HPDE6-E6E7 (cell line): ENCODE data around the gene TCFL5.

ENCODE experiments used
- DNase-seq: peaks from one replicate; pipeline ENCODE4 v3.0.0; 2011; ENCODE audit warnings: missing footprints; ENCODE audit errors: extremely low spot score

Gene TCFL5

GRCh38 chr20:62812907-62813200, 48.8 kb downstream of the TCFL5 start:
- no peak for DNase-seq

GRCh38 chr20:62812181-62812906, 49.3 kb downstream of the TCFL5 start:
- no peak for DNase-seq

GRCh38 chr20:62811720-62812119, 49.9 kb downstream of the TCFL5 start:
- no peak for DNase-seq

GRCh38 chr20:62811320-62811719, 50.3 kb downstream of the TCFL5 start:
- no peak for DNase-seq

GRCh38 chr20:62809530-62810428, 51.8 kb downstream of the TCFL5 start:
- DNase-seq: no peak

- DNase-seq: no peak
Observed at GRCh38 chr20:62808211-62808865, 53.3 kb downstream of the TCFL5 start.

- DNase-seq: no peak
Observed at GRCh38 chr20:62807444-62808210, 54.0 kb downstream of the TCFL5 start.

GRCh38 chr20:62806383-62807050, 55.1 kb downstream of the TCFL5 start:
- DNase-seq: no peak

- no peak for DNase-seq
Observed at GRCh38 chr20:62805711-62806382, 55.8 kb downstream of the TCFL5 start.

GRCh38 chr20:62805155-62805710, 56.4 kb downstream of the TCFL5 start:
- no peak for DNase-seq

- no peak for DNase-seq
Observed at GRCh38 chr20:62804627-62805154, 56.9 kb downstream of the TCFL5 start, which contains the start of gene OGFR. TSS of gene OGFR (plus strand) at chr20:62804835. CDS start at chr20:62804860, 25 bp downstream.

- no peak for DNase-seq
Observed at GRCh38 chr20:62804021-62804626, 57.5 kb downstream of the TCFL5 start.

GRCh38 chr20:62802026-62802712, 59.5 kb downstream of the TCFL5 start:
- DNase-seq: no peak

- no peak for DNase-seq
Observed at GRCh38 chr20:62801284-62802010, 60.2 kb downstream of the TCFL5 start.

- DNase-seq: no peak
Observed at GRCh38 chr20:62800314-62801259, 61.0 kb downstream of the TCFL5 start.

- DNase-seq: no peak
Observed at GRCh38 chr20:62799873-62800272, 61.7 kb downstream of the TCFL5 start.

- no peak for DNase-seq
Observed at GRCh38 chr20:62799459-62799858, 62.2 kb downstream of the TCFL5 start.
